Measurements from ENCODE around the gene USP13.

The USP13 gene

GRCh38 chr3:179832333-179832854 lies 179.6 kb downstream of the USP13 start:
- Histone ChIP-seq H3K9ac (ENCODE audit: low read depth, low read length, poor library complexity, severe bottlenecking) (no peak overlapping the region), H3K27me3 (ENCODE audit: insufficient read depth, low read length, poor library complexity, severe bottlenecking) (no peaks in the 10 kb centered on the region), H3K4me1 (ENCODE audit: insufficient read depth, low read length, poor library complexity, severe bottlenecking) (no peaks in the 10 kb centered on the region), H2AFZ (ENCODE audit: low read length) (no peak overlapping the region), H3F3A (ENCODE audit: low read depth) (no peaks in the 10 kb centered on the region), H3K4me3 (ENCODE audit: low read length, poor library complexity, severe bottlenecking) (no peak overlapping the region), H4K20me1 (ENCODE audit: insufficient read depth, low read length, poor library complexity, severe bottlenecking) (no peaks in the 10 kb centered on the region), H3K36me3 (ENCODE audit: insufficient read depth, low read length) (no peaks in the 10 kb centered on the region), H3K9me2 (replicated peaks; ENCODE audit: low read depth, low read length) (no peaks in the 10 kb centered on the region), H3K9me3 (ENCODE audit: insufficient read depth, low read depth, low read length) (no peaks in the 10 kb centered on the region), H3K4me2 (ENCODE audit: low read depth, low read length, poor library complexity, severe bottlenecking) (no peak overlapping the region), H3K79me2 (ENCODE audit: insufficient read depth, low read length) (no peaks in the 10 kb centered on the region)
- no peak for TF ChIP-seq EZH2phosphoT487 (IDR thresholded peaks at IDR 0.05; ENCODE audit: borderline replicate concordance)
- TF ChIP-seq CTCF (conservative IDR thresholded peaks at IDR 0.05; ENCODE audit: low read length): no peak

- Histone ChIP-seq H3K4me3 (ENCODE audit: low read length, poor library complexity, severe bottlenecking) (no peak overlapping the region), H3K79me2 (ENCODE audit: insufficient read depth, low read length) (no peaks in the 10 kb centered on the region), H3K4me2 (ENCODE audit: low read depth, low read length, poor library complexity, severe bottlenecking) (no peak overlapping the region), H3K4me1 (ENCODE audit: insufficient read depth, low read length, poor library complexity, severe bottlenecking) (no peaks in the 10 kb centered on the region), H3K36me3 (ENCODE audit: insufficient read depth, low read length) (no peaks in the 10 kb centered on the region), H3K27me3 (ENCODE audit: insufficient read depth, low read length, poor library complexity, severe bottlenecking) (no peaks in the 10 kb centered on the region), H4K20me1 (ENCODE audit: insufficient read depth, low read length, poor library complexity, severe bottlenecking) (no peaks in the 10 kb centered on the region), H3K9ac (ENCODE audit: low read depth, low read length, poor library complexity, severe bottlenecking) (no peak overlapping the region), H3K9me3 (ENCODE audit: insufficient read depth, low read depth, low read length) (no peaks in the 10 kb centered on the region), H3K9me2 (replicated peaks; ENCODE audit: low read depth, low read length) (no peaks in the 10 kb centered on the region), H3F3A (ENCODE audit: low read depth) (no peaks in the 10 kb centered on the region), H2AFZ (ENCODE audit: low read length) (no peak overlapping the region)
- TF ChIP-seq EZH2phosphoT487 (IDR thresholded peaks at IDR 0.05; ENCODE audit: borderline replicate concordance): no peak
- no peak for TF ChIP-seq CTCF (conservative IDR thresholded peaks at IDR 0.05; ENCODE audit: low read length)
These were observed 180.5 kb downstream of the USP13 start for GRCh38 chr3:179833294-179833693.

GRCh38 chr3:179837374-179837773 lies 184.5 kb downstream of the USP13 start:
- H3K4me1 ChIP-seq (ENCODE audit: insufficient read depth, low read length, poor library complexity, severe bottlenecking): no peaks in the 10 kb centered on the region
- no peaks in the 10 kb centered on the region for H3K36me3 ChIP-seq (ENCODE audit: insufficient read depth, low read length)
- TF ChIP-seq CTCF (conservative IDR thresholded peaks at IDR 0.05; ENCODE audit: low read length): peak; percentile 51
- TF ChIP-seq EZH2phosphoT487 (IDR thresholded peaks at IDR 0.05; ENCODE audit: borderline replicate concordance): no peak
- H3K4me3 ChIP-seq (ENCODE audit: low read length, poor library complexity, severe bottlenecking): no peak overlapping the region
- H3K4me2 ChIP-seq (ENCODE audit: low read depth, low read length, poor library complexity, severe bottlenecking): no peak overlapping the region
- no peak overlapping the region for H2AFZ ChIP-seq (ENCODE audit: low read length)
- H3K9ac ChIP-seq (ENCODE audit: low read depth, low read length, poor library complexity, severe bottlenecking): no peak overlapping the region
- H3K9me2 ChIP-seq (replicated peaks; ENCODE audit: low read depth, low read length): no peaks in the 10 kb centered on the region
- no peaks in the 10 kb centered on the region for H3K27me3 ChIP-seq (ENCODE audit: insufficient read depth, low read length, poor library complexity, severe bottlenecking)
- no peaks in the 10 kb centered on the region for H3F3A ChIP-seq (ENCODE audit: low read depth)
- no peaks in the 10 kb centered on the region for H3K9me3 ChIP-seq (ENCODE audit: insufficient read depth, low read depth, low read length)
- no peaks in the 10 kb centered on the region for H3K79me2 ChIP-seq (ENCODE audit: insufficient read depth, low read length)
- H4K20me1 ChIP-seq (ENCODE audit: insufficient read depth, low read length, poor library complexity, severe bottlenecking): no peaks in the 10 kb centered on the region
